ENCODE measurements around the gene SEC61A1.

SEC61A1 gene

GRCh38 chr3:128040041-128040440 is 12.2 kb upstream of the SEC61A1 start:
- DNase-seq (ENCODE audit: low spot score) = no peak
- in situ Hi-C loops (cut with MboI; ENCODE audit: low pct_unique_long_range_greater_than_20kb, low sequenced_read_pairs, unreplicated experiment) = no loop called here
- no peak for TF ChIP-seq CTCF (IDR thresholded peaks at IDR 0.05; ENCODE audit: extremely low read depth, insufficient read depth, missing control alignments)

GRCh38 chr3:128040660-128041059 is 11.6 kb upstream of the SEC61A1 start:
- TF ChIP-seq CTCF (IDR thresholded peaks at IDR 0.05; ENCODE audit: extremely low read depth, insufficient read depth, missing control alignments) = no peak
- DNase-seq (ENCODE audit: low spot score) = no peak
- in situ Hi-C loops (cut with MboI; ENCODE audit: low pct_unique_long_range_greater_than_20kb, low sequenced_read_pairs, unreplicated experiment) = no loop called here

GRCh38 chr3:128041344-128041743 is 10.9 kb upstream of the SEC61A1 start:
- in situ Hi-C loops (cut with MboI; ENCODE audit: low pct_unique_long_range_greater_than_20kb, low sequenced_read_pairs, unreplicated experiment) = no loop called here
- DNase-seq (ENCODE audit: low spot score) = no peak

GRCh38 chr3:128050597-128050996 is 1.6 kb upstream of the SEC61A1 start:
- in situ Hi-C loops (cut with MboI; ENCODE audit: low pct_unique_long_range_greater_than_20kb, low sequenced_read_pairs, unreplicated experiment) = no loop called here
- TF ChIP-seq CTCF (IDR thresholded peaks at IDR 0.05; ENCODE audit: extremely low read depth, insufficient read depth, missing control alignments) = no peak

More at GRCh38 chr3:128041344-128041743, 10.9 kb upstream of the SEC61A1 start:
- TF ChIP-seq CTCF (IDR thresholded peaks at IDR 0.05; ENCODE audit: extremely low read depth, insufficient read depth, missing control alignments) = no peak

GRCh38 chr3:128051459-128051836 is 789 bp upstream of the SEC61A1 start:
- no peak for TF ChIP-seq CTCF (IDR thresholded peaks at IDR 0.05; ENCODE audit: extremely low read depth, insufficient read depth, missing control alignments)
- in situ Hi-C loops (cut with MboI; ENCODE audit: low pct_unique_long_range_greater_than_20kb, low sequenced_read_pairs, unreplicated experiment) = no loop called here
- DNase-seq (ENCODE audit: low spot score) = no peak

More at GRCh38 chr3:128050597-128050996, 1.6 kb upstream of the SEC61A1 start:
- no peak for DNase-seq (ENCODE audit: low spot score)

- DNase-seq (ENCODE audit: low spot score) = no peak
- in situ Hi-C loops (cut with MboI; ENCODE audit: low pct_unique_long_range_greater_than_20kb, low sequenced_read_pairs, unreplicated experiment) = no loop called here
- no peak for TF ChIP-seq CTCF (IDR thresholded peaks at IDR 0.05; ENCODE audit: extremely low read depth, insufficient read depth, missing control alignments)
Observed at GRCh38 chr3:128052595-128053351, 536 bp downstream of the SEC61A1 start.
